Neutrophil (primary cell): ENCODE measurements around the gene ARHGEF4.

Experiments
- H3K27ac ChIP-seq: fragments of 200-600 bp; sonication (generic); 2 replicates; pipeline ENCODE4 v1.5.1; 2016; ENCODE audit warnings: mild to moderate bottlenecking, moderate library complexity
- H3K27me3 ChIP-seq: fragments of 200-600 bp; sonication (generic); 2 replicates; pipeline ENCODE4 v1.6.0; 2016; ENCODE audit warnings: mild to moderate bottlenecking
- H3K36me3 ChIP-seq: fragments of 200-600 bp; sonication (generic); 2 replicates; pipeline ENCODE4 v1.5.1; 2017
- H3K4me1 ChIP-seq, 2 experiments: fragments of 200-600 bp in 1 of 2; sonication (generic) in 1 of 2; 1 replicate in 1 of 2; 2 replicates in 1 of 2; pipeline versions ENCODE4 v1.5.1 to v1.6.1; 2013 to 2016; ENCODE audit warnings: low read depth in 1 of 2, low read length in 1 of 2, mild to moderate bottlenecking in 1 of 2, moderate library complexity in 1 of 2; ENCODE audit not compliant: control insufficient read depth in 1 of 2, insufficient read depth in 1 of 2
- H3K4me3 ChIP-seq, 2 experiments: fragments of 200-600 bp in 1 of 2; sonication (generic) in 1 of 2; 1 replicate in 1 of 2; 2 replicates in 1 of 2; pipeline ENCODE4 v1.5.1; 2013 to 2016; ENCODE audit warnings: low read depth in 1 of 2, low read length in 1 of 2, mild to moderate bottlenecking in 1 of 2, moderate library complexity in 1 of 2
- H3K9me3 ChIP-seq: fragments of 200-600 bp; sonication (generic); 2 replicates; pipeline ENCODE4 v1.5.1; 2016
- CTCF ChIP-seq: fragments of 200-600 bp; sonication (generic); IDR thresholded peaks from 2 replicates; pipeline ENCODE4 v1.5.1; 2016; ENCODE audit warnings: antibody characterized with exemption

ARHGEF4 gene

GRCh38 chr2:130843321-130843985, 6.7 kb downstream of the ARHGEF4 start:
- Histone ChIP-seq H3K27ac (no peak overlapping the region), H3K27me3 (peaks cover 35% of the 10 kb centered on the region), H3K4me1 (no peaks in the 10 kb centered on the region), H3K4me3 (no peak overlapping the region), H3K9me3 (no peaks in the 10 kb centered on the region), H3K36me3 (no peaks in the 10 kb centered on the region)
- no peak for TF ChIP-seq CTCF

GRCh38 chr2:130844161-130844560, 7.4 kb downstream of the ARHGEF4 start:
- no peak overlapping the region for H3K27ac ChIP-seq
- no peaks in the 10 kb centered on the region for H3K36me3 ChIP-seq
- no peak overlapping the region for H3K4me3 ChIP-seq
- no peaks in the 10 kb centered on the region for H3K4me1 ChIP-seq
- H3K9me3 ChIP-seq, result no peaks in the 10 kb centered on the region
- H3K27me3 ChIP-seq, result peaks cover 27% of the 10 kb centered on the region
- no peak for TF ChIP-seq CTCF

DNA sequence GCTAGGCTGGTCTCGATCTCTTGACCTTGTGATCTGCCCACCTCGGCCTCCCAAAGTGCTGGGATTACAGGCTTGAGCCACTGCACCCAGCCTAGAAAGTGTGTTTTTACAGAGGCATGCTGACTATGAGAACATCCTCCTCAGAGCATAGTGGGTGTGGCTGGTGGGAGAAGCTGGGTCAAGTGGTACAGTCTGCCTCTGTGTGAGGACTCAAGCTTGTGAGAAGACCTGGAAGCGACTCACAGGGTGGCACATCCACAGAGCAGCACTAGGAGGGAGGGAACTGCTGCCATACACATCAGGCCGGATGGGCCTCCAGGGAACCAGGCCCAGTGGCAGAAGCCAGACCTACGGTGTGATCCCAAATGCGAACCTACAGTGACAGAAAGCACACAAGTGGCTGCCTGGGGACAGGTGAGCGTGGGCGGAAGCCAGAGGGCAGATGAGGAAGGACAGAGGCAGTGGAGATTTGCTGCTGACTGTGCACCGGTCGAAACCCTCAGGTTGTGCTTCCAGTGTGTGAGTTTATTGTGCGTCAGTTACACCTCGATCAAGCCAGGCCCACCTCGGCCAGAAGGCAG, 8.9 kb downstream of the ARHGEF4 start:
- Histone ChIP-seq H3K27me3 (peaks cover 15% of the 10 kb centered on the region), H3K4me3 (no peak overlapping the region), H3K36me3 (no peaks in the 10 kb centered on the region), H3K27ac (no peak overlapping the region), H3K4me1 (no peaks in the 10 kb centered on the region), H3K9me3 (no peaks in the 10 kb centered on the region)
- TF ChIP-seq CTCF, result no peak

DNA sequence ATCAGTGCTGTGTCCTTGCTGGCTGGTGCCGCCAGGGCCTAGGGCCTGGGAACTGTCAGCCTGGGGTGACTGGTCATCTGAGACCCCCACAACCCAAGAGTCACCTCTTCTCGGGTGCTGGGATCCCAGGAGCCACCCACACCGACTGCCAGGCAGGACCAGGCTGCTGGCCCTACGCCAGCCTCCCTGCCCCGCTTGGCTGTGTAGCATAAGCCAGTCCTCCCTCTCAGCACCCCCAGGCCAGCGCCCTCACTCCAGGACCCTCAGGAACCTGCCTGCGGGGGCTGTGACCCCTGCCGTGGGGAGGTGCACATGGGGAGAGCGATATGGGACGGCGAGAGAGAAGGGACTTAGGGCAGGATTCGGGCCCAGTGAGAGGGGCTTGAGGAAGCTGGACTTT, 9.5 kb downstream of the ARHGEF4 start:
- no peaks in the 10 kb centered on the region for H3K4me1 ChIP-seq
- no peaks in the 10 kb centered on the region for H3K9me3 ChIP-seq
- H3K27ac ChIP-seq, result no peak overlapping the region
- peaks cover 12% of the 10 kb centered on the region for H3K27me3 ChIP-seq
- no peak for TF ChIP-seq CTCF
- H3K36me3 ChIP-seq, result no peaks in the 10 kb centered on the region
- H3K4me3 ChIP-seq, result no peak overlapping the region

- Histone ChIP-seq H3K4me3 (no peak overlapping the region), H3K36me3 (no peaks in the 10 kb centered on the region), H3K27ac (no peak overlapping the region), H3K4me1 (no peaks in the 10 kb centered on the region), H3K9me3 (no peaks in the 10 kb centered on the region), H3K27me3 (peaks cover 7% of the 10 kb centered on the region)
- no peak for TF ChIP-seq CTCF
These were observed 10.1 kb downstream of the ARHGEF4 start for GRCh38 chr2:130846686-130847375.
